Neural cell (in vitro differentiated cells): ENCODE data around the gene ZNF263.

Experiments used
- CTCF ChIP-seq: fragments of 450-650 bp; IDR thresholded peaks from 2 replicates; pipeline ENCODE4 v1.5.1; 2014; ENCODE audit warnings: antibody characterized with exemption, mild to moderate bottlenecking, moderate library complexity; ENCODE audit not compliant: poor library complexity, severe bottlenecking
- EP300 ChIP-seq: fragments of 450-650 bp; conservative IDR thresholded peaks from 2 replicates; pipeline ENCODE4 v1.6.1; 2014; ENCODE audit warnings: antibody characterized with exemption, mild to moderate bottlenecking, moderate library complexity; ENCODE audit not compliant: poor library complexity, severe bottlenecking
- EZH2 ChIP-seq: fragments of 200-600, 300-800 bp; shearing (Covaris generic), sonication (generic); IDR thresholded peaks from 2 replicates; pipeline ENCODE4 v1.6.1; 2014; ENCODE audit warnings: antibody characterized with exemption, low read length, borderline replicate concordance, mild to moderate bottlenecking; ENCODE audit not compliant: insufficient read depth, poor library complexity, severe bottlenecking
- POLR2AphosphoS5 ChIP-seq: IDR thresholded peaks from 2 replicates; pipeline ENCODE4 v1.6.1; 2012
- RAD21 ChIP-seq: fragments of 450-650 bp; conservative IDR thresholded peaks from 2 replicates; pipeline ENCODE4 v1.6.1; 2014; ENCODE audit warnings: antibody characterized with exemption, mild to moderate bottlenecking, moderate library complexity
- TAF1 ChIP-seq: IDR thresholded peaks from 2 replicates; pipeline ENCODE4 v1.6.1; 2012; ENCODE audit warnings: low read depth
- TF ChIP-seq, protein P1 (sequence below): IDR thresholded peaks from 2 replicates; pipeline ENCODE4 v1.6.1; 2012; ENCODE audit warnings: borderline replicate concordance

GRCh38 chr16:3321816-3322215, 38.5 kb downstream of the ZNF263 start:
- no peak for TF ChIP-seq EP300
- no peak for TF ChIP-seq CTCF
- TF ChIP-seq RAD21 = no peak
- TF ChIP-seq EZH2 = no peak
- no peak for TF ChIP-seq POLR2AphosphoS5
- TF ChIP-seq, protein P1, sequence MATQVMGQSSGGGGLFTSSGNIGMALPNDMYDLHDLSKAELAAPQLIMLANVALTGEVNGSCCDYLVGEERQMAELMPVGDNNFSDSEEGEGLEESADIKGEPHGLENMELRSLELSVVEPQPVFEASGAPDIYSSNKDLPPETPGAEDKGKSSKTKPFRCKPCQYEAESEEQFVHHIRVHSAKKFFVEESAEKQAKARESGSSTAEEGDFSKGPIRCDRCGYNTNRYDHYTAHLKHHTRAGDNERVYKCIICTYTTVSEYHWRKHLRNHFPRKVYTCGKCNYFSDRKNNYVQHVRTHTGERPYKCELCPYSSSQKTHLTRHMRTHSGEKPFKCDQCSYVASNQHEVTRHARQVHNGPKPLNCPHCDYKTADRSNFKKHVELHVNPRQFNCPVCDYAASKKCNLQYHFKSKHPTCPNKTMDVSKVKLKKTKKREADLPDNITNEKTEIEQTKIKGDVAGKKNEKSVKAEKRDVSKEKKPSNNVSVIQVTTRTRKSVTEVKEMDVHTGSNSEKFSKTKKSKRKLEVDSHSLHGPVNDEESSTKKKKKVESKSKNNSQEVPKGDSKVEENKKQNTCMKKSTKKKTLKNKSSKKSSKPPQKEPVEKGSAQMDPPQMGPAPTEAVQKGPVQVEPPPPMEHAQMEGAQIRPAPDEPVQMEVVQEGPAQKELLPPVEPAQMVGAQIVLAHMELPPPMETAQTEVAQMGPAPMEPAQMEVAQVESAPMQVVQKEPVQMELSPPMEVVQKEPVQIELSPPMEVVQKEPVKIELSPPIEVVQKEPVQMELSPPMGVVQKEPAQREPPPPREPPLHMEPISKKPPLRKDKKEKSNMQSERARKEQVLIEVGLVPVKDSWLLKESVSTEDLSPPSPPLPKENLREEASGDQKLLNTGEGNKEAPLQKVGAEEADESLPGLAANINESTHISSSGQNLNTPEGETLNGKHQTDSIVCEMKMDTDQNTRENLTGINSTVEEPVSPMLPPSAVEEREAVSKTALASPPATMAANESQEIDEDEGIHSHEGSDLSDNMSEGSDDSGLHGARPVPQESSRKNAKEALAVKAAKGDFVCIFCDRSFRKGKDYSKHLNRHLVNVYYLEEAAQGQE = no peak
- TF ChIP-seq TAF1 = no peak
